Kidney (tissue), 14 donors: ENCODE results near the gene TEX29. TPM values are rescaled to one million over a fixed set of nuclear protein-coding genes. Genes with fewer than 3 reads are reported as not detected.

Experiments
- DNase-seq, 5 donors: peaks; one replicate each; pipeline ENCODE4 v3.0.0-alpha.2; 2013 to 2020
- FAIRE-seq: peaks from 2 replicates; lab custom pipeline; 2012; peaks lifted over from hg19 to GRCh38; lab: Jason Lieb, UNC
- H3K27ac ChIP-seq, 2 donors: one replicate each; pipeline ENCODE4 v1.7.0; 2013; ENCODE audit warnings: low read depth in 2 of 2, low read length in 2 of 2, inconsistent platforms in 1 of 2
- H3K27me3 ChIP-seq: one replicate; pipeline ENCODE4 v1.7.1; 2013; ENCODE audit warnings: low read length, inconsistent platforms; ENCODE audit not compliant: control insufficient read depth, insufficient read depth
- H3K36me3 ChIP-seq, 3 donors: one replicate each; pipeline versions ENCODE4 v1.7.0 to v1.7.1; 2013; ENCODE audit warnings: low read length in 3 of 3, control low read depth in 1 of 3, inconsistent platforms in 1 of 3; ENCODE audit not compliant: insufficient read depth in 3 of 3, control insufficient read depth in 2 of 3
- H3K4me1 ChIP-seq, 3 donors: one replicate each; pipeline versions ENCODE4 v1.7.0 to v1.7.1; 2013; ENCODE audit warnings: low read length in 3 of 3, inconsistent platforms in 1 of 3, low read depth in 1 of 3; ENCODE audit not compliant: control insufficient read depth in 2 of 3, insufficient read depth in 2 of 3
- H3K4me3 ChIP-seq, 3 donors: one replicate each; pipeline versions ENCODE4 v1.7.0 to v1.8.1; 2013; ENCODE audit warnings: low read length in 3 of 3, control low read depth in 1 of 3, inconsistent platforms in 1 of 3
- H3K9ac ChIP-seq, 3 donors: one replicate each; pipeline versions ENCODE4 v1.7.0 to v1.7.1; 2013; ENCODE audit warnings: low read length in 3 of 3, control low read depth in 1 of 3, inconsistent platforms in 1 of 3
- H3K9me3 ChIP-seq, 3 donors: one replicate each; pipeline versions ENCODE4 v1.7.0 to v1.7.1; 2013; ENCODE audit warnings: low read length in 3 of 3, control low read depth in 1 of 3, inconsistent platforms in 1 of 3; ENCODE audit not compliant: control insufficient read depth in 2 of 3, insufficient read depth in 1 of 3
- intact Hi-C: fragments of 100-400 bp; cut with DNase I; formaldehyde crosslinking; loops from one replicate; pipeline ENCODE4 v1.11.1; 2022
- polyA plus RNA-seq: library from polyadenylated mRNA; stranded (reverse); fragments of 350-450 nt; fragmentation: Illumina TruSeq; extraction: RNeasy Lipid Tissue Mini Kit (QIAGEN cat#74804); gene quantifications from one replicate; pipeline ENCODE4 v1.2.3, GENCODE V29; 2014; ENCODE audit warnings: low read depth, low replicate concordance; ENCODE audit not compliant: insufficient read depth
- total RNA-seq: library from RNA; stranded (reverse); fragmentation: NEBNext Ultra II Directional; extraction: Animal tissue kit (Norgen Biotek cat#: 25700); gene quantifications from one replicate; pipeline ENCODE4 v1.2.1, GENCODE V29; 2021
- TF ChIP-seq, protein P1 (sequence below): IDR thresholded peaks from 3 replicates; pipeline ENCODE4 v1.5.1; 2012; ENCODE audit warnings: mild to moderate bottlenecking, moderate library complexity, borderline replicate concordance; ENCODE audit not compliant: insufficient read depth; ENCODE audit errors: extremely low read depth
- donor health status: control.
- donor health status: control.
- donor health status: control.
- donor health status: control.
- donor health status: control.
- donor health status: DM: yes; HTN: yes; CAD: no.
- donor health status: Normal renal cell carcinoma (clear cell type).

Gene TEX29
- total and polyA plus RNA-seq, 2 donors from 2014 or later, result not detected

DNA sequence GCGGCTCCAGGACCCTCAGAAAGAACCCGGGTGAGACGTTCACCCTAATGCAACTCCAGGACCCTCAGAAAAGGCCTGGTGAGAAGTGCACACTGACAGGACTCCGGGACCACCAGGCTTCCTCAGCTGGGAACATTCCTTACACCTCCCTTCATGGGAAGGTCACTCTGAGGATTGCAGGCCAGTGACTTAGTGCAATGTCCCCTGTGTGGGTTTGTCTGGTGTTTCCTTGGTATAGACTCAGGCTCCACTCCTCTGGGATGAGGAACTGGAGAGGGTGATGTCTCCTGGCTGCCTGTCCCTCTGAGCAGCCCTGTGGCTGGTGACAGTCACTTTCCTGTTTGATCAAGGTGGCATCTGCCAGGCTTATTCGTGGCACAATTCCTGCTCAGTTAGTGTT lies 49.7 kb downstream of the TEX29 start:
- TF ChIP-seq, protein P1, sequence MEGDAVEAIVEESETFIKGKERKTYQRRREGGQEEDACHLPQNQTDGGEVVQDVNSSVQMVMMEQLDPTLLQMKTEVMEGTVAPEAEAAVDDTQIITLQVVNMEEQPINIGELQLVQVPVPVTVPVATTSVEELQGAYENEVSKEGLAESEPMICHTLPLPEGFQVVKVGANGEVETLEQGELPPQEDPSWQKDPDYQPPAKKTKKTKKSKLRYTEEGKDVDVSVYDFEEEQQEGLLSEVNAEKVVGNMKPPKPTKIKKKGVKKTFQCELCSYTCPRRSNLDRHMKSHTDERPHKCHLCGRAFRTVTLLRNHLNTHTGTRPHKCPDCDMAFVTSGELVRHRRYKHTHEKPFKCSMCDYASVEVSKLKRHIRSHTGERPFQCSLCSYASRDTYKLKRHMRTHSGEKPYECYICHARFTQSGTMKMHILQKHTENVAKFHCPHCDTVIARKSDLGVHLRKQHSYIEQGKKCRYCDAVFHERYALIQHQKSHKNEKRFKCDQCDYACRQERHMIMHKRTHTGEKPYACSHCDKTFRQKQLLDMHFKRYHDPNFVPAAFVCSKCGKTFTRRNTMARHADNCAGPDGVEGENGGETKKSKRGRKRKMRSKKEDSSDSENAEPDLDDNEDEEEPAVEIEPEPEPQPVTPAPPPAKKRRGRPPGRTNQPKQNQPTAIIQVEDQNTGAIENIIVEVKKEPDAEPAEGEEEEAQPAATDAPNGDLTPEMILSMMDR, result no peak
- Histone ChIP-seq H3K4me3 (no peak overlapping the region), H3K9ac (no peak overlapping the region), H3K9me3 (no peaks in the 10 kb centered on the region), H3K4me1 (no peaks in the 10 kb centered on the region), H3K27me3 (no peaks in the 10 kb centered on the region), H3K36me3 (no peaks in the 10 kb centered on the region), H3K27ac (no peak overlapping the region)
- intact Hi-C loops, result no loop called here
- FAIRE-seq (no peak), DNase-seq (no peak)

DNA sequence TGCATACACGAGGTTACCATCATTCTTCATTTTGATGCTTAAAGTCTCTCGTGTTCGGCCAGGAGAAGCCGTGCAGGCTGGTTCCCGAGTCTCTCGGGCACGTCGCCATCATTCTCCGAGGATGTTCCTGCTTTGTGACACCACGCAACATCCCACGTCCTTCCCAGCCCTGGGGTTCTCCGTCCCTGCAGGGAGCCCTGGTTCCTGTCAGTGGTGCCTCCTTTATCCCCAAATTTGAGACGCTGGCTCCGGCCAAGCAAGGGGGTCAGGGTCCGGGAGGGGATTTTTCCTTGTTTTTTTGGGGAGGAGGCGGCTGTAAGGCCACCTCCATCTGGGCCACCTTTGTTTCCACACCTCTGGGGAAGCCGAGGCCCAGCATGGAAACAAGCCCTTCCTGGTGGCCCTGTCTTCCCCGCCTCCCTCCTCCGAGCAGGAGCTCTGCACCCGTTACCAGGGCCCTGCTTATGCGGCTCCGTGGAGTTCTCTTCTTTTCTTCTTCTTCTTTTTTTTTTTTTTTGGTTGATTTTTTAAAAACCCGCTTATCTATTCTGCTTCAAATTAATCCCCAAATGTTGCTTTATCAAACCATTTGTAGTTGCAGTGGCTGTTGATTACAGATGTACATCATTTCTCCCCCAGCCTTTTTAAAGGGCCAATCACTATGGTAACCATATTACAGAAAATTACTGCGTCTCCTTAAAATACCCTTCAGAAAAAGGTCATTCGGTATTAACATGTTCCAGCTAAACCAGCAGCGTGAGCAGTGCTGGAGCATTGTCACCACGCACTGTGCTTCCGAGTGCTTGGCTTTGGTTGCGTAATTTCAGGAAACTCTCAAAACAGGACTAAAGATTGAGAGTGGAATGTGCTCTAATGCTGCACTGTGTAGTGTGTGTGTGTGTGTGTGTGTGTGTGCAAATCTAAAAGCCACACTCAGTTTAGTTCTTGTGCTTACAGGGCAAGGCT lies 50.4 kb downstream of the TEX29 start:
- intact Hi-C loops, result no loop called here
- Histone ChIP-seq H3K36me3 (no peaks in the 10 kb centered on the region), H3K9ac (no peak overlapping the region), H3K27ac (no peak overlapping the region), H3K27me3 (no peaks in the 10 kb centered on the region), H3K9me3 (no peaks in the 10 kb centered on the region), H3K4me1 (no peaks in the 10 kb centered on the region), H3K4me3 (no peak overlapping the region)
- FAIRE-seq, result no peak
- TF ChIP-seq, protein P1, result no peak
- no peak for DNase-seq

DNA sequence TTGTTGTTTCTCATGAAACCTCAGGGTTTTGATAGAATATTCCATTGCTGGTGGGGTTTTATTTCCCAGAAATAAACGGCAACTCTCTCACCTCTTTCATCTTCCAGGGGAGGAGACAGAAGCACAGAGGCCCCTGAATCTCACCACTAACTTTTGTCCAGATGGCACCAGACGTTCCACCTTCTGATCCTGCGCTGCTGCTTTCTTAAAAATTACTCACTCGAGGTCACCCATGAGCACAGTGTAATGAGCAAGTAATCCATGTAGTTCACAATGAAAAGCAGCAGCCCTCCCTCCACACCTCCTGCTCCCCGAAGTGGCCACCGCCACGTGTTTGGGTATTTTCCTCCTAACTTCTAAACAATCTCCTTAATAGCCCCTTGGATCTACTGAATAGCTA lies 51.3 kb downstream of the TEX29 start:
- Histone ChIP-seq H3K27ac (no peak overlapping the region), H3K36me3 (no peaks in the 10 kb centered on the region), H3K9me3 (no peaks in the 10 kb centered on the region), H3K4me1 (no peaks in the 10 kb centered on the region), H3K4me3 (no peak overlapping the region), H3K9ac (no peak overlapping the region), H3K27me3 (no peaks in the 10 kb centered on the region)
- TF ChIP-seq, protein P1, result no peak
- intact Hi-C loops, result no loop called here
- DNase-seq (no peak), FAIRE-seq (no peak)
